ENCODE results near the gene POLD4.
A peak's percentile ranks its signal among the peaks of the same experiment; 100 is the strongest.

Gene POLD4

DNA sequence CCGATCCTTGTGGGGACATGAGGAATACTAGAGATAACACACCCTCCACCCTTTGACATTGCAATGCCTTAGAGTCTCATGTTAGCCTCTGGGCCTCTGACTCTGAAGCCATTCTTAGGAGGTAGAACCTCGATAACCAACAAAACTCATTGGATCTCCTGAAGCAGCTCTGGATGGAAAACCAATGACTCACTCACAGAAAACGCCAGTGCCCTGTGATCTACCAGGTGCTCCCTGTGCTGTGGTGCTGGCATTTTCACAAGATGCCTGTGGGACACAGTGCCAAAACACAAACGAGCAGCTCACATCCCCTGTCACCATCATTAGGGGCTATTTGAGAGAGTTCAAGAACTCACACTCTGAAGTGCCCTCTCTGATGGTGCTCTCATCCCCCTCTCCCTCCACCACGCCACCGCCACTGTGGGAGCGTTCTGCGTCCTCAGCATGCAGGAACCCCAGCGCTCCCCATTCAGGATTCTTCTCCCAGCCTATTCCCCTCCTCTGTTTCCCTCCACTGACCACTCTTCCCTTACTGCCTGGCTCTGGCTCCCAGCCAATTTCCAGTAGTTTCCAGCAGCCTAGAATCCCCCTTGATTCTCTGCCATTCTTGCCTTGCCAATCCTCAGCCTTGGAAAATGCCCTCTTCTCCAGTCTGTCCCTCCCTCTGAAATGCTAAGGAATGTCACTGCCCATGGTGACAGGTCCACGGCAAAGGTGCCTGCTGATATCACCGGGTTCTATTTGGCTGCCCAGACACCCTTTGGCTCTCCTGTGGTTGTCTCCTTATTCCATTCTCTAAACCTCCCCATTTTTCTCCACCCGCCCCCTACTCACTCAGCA lies 4.7 kb upstream of the POLD4 start:
- peak; percentile 77 for DNase-seq
- in situ Hi-C loops (cut with HindIII; ENCODE audit: low pct_ligation_motif_present, low pct_unique_long_range_greater_than_20kb, low sequenced_read_pairs) = no loop called here

DNA sequence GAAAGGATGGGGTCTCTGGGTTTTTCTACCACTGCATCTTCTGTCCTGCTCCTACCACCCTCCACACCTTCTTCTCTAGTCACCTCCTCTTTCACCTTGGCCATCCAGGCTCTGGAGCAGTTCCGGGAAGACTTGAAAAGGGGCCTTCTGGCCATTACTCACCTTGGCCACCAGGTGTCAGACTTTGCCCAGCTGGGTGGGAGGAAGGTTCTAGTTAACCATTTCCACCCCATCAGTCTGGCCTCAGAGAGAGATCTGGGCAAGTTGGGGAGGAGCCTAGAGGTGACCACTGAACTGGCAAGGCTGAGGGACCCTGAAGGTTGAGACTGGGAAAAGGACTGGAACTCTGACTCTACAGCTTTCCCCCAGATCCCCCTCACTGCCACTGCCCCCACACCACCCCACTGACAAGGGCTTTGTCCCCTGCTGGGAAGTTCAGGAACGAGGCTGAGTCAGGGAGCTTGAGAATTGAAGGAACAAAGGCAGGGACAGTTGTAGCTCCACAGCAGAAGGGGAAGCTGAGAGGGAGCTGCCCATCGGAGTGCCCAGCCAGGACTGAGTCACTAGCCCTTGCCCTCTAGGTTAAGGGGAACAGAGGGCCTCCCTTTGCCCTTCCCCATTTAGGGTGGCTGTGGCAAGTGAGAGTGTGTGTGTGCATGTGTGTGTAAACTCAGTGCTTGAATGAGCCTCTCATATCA lies 3.7 kb upstream of the POLD4 start:
- DNase-seq = peak; percentile 83
- in situ Hi-C loops (cut with HindIII; ENCODE audit: low pct_ligation_motif_present, low pct_unique_long_range_greater_than_20kb, low sequenced_read_pairs) = no loop called here

DNA sequence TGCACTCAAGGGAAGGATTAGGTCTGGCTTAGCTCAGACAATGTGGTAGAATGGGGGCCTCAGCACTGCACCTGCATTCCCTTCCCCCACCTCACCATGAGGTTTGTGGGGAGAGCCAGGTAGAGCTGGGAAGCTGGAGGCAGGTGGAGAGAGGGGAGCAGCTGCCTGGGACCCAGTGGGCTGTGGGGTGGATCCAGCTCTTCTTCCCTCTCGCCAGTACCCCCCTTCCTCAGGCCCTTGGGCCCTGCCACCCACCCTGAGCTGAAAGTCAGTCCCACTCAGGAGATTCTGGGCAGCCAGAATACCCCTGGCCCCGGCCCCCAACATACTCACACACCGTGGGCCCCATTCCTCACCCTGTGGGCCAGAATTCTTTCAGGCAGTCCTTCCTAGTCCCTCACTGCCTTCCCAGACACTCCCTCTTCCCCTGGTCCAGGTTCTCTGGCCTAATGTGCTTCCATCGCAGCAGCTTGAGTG lies 3.1 kb upstream of the POLD4 start:
- DNase-seq = no peak
- in situ Hi-C loops (cut with HindIII; ENCODE audit: low pct_ligation_motif_present, low pct_unique_long_range_greater_than_20kb, low sequenced_read_pairs) = no loop called here

DNA sequence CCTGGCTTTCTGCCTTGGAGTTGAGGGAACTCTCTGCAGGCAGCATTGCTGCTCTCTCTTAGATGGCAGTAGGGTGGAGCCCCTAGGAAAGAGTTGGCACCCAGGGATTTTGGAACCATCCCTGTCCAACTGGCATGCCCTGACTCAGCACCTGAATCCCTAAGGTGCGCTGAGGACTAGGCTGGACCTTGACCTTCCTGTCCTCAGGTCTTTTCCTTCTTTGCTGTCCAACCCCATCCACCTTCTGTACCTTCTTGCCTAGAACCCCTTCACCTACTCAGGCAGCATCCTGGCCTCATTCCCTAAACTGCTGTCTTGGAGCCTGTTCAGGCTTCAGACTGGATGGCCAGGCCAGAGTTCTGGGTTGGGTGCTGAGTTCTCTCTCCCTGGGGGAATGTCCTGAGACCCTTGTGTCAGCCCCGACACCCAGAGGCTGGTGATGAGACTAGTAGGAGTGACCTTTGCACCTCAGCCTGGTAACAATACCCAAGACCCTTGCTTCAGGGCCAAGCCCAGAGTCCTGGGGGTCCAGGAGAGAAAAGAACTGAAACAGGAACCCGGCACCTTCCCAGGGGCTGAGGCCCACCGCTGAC lies 2.5 kb upstream of the POLD4 start:
- in situ Hi-C loops (cut with HindIII; ENCODE audit: low pct_ligation_motif_present, low pct_unique_long_range_greater_than_20kb, low sequenced_read_pairs) = no loop called here
- DNase-seq = no peak

DNA sequence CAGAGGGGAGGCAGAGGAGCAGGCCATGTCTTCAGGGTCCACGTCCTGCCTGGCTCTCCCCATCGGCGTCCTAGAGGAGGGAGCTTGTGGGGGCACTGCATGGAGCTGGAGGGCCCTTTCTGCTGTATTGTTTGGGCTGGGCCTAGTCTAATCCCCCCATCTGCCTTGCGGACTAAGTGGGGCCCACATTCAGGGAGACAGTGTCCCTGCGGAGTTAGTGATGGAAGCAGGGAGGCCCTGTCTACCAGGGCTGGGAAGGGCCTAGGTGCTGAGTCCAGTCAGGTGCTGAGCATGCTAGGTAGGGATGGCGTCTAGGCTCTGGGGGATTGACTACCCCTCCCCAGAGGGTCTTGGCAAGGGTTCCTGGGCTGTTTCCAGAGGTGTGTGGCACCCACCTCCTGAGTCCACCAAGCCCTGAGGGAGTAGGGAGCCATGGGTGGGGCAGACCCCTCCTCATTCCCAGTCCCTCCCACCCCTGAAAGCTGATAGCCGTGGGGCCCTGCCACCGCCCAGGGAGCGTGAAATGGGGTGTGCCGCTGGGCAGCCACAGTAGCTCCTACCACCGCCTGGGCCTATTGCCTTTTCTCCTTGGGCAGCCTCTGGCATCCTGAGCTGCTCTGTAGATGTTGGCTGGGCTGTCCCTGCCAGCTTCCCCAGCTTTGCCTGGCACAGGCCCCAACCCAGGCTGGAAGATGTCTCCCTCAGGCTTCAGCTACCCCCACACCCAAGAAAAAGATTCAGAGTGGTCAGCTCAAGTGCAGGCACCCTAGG lies 1.9 kb upstream of the POLD4 start:
- DNase-seq = no peak
- in situ Hi-C loops (cut with HindIII; ENCODE audit: low pct_ligation_motif_present, low pct_unique_long_range_greater_than_20kb, low sequenced_read_pairs) = no loop called here

DNA sequence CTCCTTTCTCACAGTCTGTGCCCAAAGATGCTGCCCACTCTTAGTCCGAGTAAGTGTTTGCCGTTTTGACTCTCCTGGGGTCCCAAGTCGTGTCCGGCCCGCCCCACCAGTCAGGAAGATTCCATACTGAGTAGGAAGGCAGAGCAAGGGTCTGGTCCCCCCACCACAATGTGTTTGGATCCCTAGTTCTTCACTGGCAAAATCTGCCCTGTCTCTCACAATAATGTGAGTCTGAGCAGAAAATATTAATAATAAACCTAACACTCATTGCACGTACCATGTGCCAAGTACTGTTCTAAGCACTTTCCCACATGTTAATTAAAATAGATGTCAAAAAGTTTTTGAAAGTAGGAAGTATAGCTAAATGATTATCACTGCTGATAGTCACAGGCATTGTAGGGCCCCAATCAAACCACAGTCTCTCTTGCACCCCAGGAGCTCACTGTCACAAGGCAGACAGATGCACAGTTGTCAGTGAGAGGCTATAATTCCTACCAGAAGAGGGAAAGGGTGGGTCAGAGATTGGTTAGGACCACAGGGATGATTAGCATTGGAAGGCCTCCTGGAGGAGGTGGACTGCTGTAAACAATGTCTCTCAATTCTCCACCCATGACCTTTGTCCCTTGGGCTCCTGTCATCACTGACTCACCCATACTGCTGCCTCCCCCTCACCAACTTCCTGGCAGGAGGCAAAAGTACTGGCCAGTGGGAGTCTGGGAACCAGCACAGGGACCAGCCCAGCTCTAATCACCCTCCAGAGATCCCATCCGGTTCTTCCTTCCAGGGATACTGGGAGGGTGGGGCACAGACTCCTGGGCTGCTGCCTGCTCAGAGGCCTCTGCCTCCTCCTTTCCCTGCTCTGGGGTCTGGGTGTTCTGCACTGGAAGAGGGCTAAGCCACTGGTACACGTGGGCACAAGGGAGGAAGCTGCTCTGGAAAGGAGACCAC lies 1.0 kb upstream of the POLD4 start:
- in situ Hi-C loops (cut with HindIII; ENCODE audit: low pct_ligation_motif_present, low pct_unique_long_range_greater_than_20kb, low sequenced_read_pairs) = no loop called here
- DNase-seq = peak; percentile 90

DNA sequence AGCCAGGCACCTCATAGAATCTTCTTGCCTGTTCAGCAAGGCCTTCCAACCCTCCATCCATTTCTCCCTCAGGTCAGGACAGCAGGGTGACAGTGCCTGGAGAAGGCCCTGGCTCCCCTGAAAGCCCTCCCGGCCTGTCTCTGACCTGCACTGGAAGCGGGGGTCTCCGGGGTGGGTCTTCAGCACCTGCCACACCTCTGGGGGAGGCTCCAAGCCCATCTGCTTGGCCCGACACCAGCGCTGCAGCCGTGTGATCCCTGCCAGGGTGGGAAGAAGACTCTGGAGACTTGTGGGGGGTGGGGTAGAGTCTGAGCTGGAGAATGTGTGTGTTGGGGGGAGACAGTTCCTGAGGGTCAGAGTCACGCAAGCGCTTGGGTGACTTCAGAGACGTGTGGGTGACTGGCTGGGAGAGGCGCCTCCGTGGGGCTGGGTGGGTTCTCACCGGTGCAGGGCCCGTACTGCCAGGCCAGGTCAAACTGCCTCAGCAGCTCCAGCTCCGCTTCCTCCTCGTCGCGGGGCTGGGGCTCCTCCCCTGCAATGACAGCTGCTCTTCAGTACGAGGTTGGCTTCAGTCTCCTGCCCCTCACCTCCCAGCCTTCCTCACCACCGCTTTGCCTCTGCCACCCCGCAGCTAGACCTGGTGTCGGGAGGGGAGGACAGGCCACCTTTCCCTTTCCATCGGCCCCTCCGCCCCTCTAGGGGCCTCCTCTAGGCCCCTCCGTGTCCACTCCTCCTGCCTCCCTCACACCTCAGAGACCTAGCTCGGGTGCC lies 615 bp downstream of the POLD4 start:
- DNase-seq = no peak
- in situ Hi-C loops (cut with HindIII; ENCODE audit: low pct_ligation_motif_present, low pct_unique_long_range_greater_than_20kb, low sequenced_read_pairs) = no loop called here

DNA sequence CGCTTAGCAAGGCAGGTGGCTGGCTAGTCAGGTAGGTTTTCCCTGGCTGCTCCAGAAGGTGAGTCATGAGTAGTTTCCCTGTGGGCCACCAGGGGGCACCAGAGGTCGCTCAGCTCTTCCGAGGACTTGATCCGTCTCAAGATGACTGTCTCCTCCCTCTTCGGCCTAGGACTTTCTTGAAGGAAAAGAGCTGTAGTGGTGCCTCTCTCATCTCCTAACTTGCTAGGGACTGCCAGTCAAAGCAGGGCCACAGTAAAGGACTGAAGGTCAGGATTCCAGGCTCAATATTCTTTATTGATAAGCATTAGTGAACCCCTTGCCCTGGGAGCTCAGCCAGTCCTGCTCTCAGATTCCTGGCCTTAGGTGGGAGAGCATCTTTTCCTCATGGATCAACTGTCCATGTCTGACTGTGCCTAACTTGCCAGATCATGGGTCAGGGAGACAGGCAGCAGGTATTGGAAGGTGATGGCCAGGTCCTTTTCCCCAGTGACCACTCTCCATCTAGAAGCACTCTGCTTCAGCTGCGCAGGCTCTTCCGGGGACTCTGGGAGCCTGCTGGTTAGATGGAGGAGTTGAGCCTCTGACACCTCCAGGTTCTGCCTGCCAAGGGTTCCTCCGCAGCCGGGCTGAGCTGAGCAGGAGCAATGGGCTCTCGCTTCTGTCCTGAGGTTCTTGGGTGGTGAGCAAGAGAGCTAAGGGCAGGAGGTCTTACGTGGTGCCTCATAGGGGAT lies 1.9 kb downstream of the POLD4 start:
- in situ Hi-C loops (cut with HindIII; ENCODE audit: low pct_ligation_motif_present, low pct_unique_long_range_greater_than_20kb, low sequenced_read_pairs) = no loop called here
- peak; percentile 70 for DNase-seq

DNA sequence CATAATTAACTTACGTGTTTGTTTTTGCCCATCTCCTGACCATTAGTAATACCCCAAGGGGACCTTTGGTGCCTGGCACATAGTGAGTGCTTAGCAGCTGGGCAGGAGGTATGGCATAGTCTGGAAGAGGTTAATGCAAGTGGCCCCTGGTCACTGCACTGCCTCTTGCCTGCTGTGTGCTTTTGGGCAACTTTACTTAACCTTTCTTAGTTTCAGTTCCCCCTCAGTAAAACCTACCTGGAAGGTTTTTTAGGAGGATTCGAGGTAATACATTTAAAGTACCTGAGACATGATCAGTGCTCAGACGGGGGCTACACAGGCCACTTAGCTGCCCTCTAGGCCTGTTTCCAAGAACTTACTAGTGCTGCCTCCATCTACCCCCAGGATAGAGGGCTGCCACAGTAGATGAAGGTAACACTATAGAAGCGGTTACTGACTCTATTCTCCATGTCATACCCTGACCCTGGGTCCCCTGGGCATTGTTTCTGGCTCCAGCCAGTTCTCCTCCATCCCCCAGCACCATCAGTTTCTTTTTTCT lies 3.3 kb downstream of the POLD4 start:
- in situ Hi-C loops (cut with HindIII; ENCODE audit: low pct_ligation_motif_present, low pct_unique_long_range_greater_than_20kb, low sequenced_read_pairs) = no loop called here

DNA sequence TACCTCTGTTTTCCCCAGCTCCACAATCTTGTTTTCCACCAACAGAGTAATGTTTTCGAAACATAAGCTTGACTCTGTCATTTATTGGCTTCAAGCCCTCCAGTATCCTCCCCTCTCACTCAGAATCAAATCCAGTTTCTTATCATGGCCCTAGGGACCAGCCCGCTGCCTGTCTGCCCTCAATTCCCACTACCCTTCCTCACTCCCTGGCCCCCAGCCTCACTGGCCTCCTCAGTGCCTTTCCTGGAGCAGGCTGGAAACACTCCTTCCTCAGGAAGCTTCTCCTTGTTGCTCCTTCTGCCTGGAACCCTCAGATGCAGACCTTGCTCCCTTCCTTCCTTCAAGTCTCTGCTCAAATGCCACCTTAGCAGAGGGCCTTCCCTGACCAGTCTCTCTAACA lies 3.9 kb downstream of the POLD4 start:
- in situ Hi-C loops (cut with HindIII; ENCODE audit: low pct_ligation_motif_present, low pct_unique_long_range_greater_than_20kb, low sequenced_read_pairs) = no loop called here
- no peak for DNase-seq

More for the DNA sequence above, 3.3 kb downstream of the POLD4 start:
- no peak for DNase-seq

DNA sequence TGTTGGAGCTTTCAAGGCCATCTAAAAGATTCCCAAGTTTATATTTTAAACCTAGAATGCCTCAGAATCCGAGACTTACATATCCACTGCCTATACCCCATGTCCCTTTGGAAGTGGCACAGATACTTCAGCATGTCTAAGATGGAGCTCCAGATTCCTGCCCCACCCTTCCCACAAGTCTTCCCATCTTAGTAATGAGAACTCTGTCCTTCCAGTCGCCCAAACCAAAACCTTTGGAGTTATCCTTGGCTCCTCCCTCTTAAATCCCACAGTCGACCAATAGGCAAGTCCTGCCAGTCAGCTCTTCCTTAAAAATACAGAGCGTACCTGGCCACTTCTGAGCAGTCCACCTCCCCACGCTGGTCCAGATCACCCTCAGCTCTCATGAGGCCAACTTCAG lies 4.3 kb downstream of the POLD4 start:
- DNase-seq = no peak
- in situ Hi-C loops (cut with HindIII; ENCODE audit: low pct_ligation_motif_present, low pct_unique_long_range_greater_than_20kb, low sequenced_read_pairs) = no loop called here

DNA sequence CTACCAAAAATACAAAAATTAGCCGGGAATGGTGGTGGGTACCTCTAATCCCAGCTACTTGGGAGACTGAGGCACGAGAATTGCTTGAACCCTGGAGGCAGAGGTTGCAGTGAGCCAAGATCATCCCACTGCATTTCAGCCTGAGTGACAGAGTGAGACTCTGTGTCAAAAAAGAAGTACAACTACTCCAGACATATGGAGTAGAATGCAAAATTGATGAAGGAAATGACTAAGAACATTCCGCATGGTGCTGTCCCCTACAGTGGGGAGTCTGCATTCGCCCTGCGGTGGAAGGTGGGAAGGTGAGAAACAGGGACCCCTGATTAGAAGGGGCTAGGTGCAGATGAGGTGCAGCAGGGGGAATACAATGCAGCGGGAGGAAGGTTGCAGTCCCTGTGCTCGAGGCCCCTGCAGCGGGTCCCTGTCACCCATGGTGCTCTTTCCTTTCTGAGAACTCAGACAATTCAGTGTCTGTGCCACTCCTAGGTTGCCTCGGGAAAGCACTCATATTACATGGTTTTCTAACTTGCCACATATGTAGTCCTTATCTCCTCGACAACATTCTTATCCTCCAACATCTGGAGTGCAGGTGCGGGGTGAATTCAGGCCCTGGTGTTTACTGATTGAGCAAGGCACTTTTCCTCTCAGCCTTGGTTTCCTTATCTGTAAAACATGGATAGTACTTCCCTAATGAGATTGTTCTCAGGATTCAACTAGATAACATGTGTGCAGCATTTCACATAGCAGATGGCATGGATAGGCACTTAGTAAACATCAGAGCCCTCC lies 5.2 kb downstream of the POLD4 start:
- DNase-seq = no peak
- in situ Hi-C loops (cut with HindIII; ENCODE audit: low pct_ligation_motif_present, low pct_unique_long_range_greater_than_20kb, low sequenced_read_pairs) = no loop called here

DNA sequence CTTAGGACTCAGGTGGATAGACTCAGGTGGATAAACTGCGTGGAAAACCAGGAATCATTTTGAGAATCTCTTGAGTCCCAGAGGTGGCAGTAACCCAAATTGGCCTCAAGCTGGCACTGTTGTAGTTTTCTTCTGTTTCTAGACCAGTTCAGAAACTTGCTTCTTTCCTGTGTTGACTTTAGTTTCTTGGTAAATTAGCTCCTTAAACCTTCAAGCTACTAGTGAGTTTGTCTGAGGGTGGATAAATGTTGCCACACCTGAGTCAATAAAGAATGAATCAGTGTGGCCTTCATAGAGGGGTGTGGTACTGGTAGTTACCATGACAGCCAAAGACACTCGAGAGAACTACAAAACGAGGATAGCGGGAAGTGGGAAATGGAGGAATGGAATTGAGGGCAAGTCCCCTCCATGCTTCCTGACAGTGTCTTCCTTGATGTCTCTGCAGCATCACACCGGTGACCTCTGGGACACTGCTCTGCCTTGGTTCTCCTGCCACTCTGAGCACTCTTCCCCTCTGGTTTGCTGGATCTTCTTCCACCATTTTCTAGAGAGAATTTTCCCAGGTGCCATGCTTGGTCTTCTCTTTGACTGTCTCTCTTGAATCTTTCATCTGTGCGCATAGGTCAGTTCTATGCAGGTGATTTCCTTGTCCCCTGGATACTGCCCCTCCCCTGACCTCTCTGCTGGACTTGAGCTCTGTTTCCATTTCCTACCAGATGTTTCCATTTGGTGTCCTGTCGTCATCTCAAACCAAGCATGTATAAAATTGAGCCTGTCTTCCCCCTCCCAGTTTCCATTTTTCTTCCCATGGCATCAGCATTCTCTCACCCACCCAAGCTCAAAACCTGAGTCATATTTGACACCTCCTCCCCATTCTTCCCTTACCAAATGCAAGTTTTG lies 7.2 kb downstream of the POLD4 start:
- in situ Hi-C loops (cut with HindIII; ENCODE audit: low pct_ligation_motif_present, low pct_unique_long_range_greater_than_20kb, low sequenced_read_pairs) = no loop called here
- peak; percentile 52 for DNase-seq

DNA sequence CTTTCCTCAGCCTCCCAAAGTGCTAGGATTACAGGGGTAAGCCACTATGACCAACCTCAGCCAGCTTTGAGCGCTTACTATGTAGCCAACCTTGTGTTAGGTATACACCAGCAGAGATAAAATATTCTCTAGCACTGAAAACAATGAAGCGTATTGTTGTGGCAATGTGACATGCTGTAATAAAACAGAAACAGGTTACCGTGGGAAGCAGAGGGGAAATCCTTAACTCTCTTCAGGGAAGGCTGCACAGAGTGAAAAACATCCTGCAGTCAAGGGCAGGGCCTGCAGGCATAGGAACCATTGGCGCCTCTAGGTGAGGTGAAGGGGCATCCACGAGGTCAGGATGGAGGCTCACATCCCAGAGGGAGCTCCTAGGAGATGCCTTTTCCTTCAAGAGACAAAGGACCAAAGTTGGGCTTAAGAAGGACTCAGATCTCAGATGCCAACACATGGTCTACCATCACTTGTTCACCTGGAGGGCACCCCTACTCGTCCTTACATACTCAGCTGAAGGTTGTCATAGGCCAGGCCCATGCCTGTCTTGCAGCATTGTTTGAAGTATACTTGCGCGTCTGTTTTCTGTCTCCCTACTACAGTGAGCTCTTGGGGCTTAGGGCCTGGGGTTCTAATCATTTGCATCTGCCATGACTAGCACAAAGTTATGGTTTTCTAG lies 8.0 kb downstream of the POLD4 start:
- in situ Hi-C loops (cut with HindIII; ENCODE audit: low pct_ligation_motif_present, low pct_unique_long_range_greater_than_20kb, low sequenced_read_pairs) = no loop called here
- DNase-seq = no peak
